RWPE2 (cell line): ENCODE results near the gene EIF4E2.

ENCODE experiments used
- ATAC-seq: fragments of 200-7000 bp; cut with Tn5 transposase; 3 replicates; pipeline ENCODE4 v1.9.1; 2021; ENCODE audit warnings: low read depth
- DNase-seq: peaks from one replicate; pipeline ENCODE4 v3.0.0-alpha.2; 2020; ENCODE audit warnings: low spot score
- H3K27ac ChIP-seq: fragments of 450-650 bp; 2 replicates; pipeline ENCODE4 v1.5.1; 2017; ENCODE audit warnings: mild to moderate bottlenecking; ENCODE audit not compliant: poor library complexity, severe bottlenecking
- H3K27me3 ChIP-seq: fragments of 250-450 bp; sonication (Bioruptor Pico); 2 replicates; pipeline ENCODE4 v1.5.1; 2021; ENCODE audit warnings: mild to moderate bottlenecking, moderate library complexity; ENCODE audit not compliant: insufficient read depth, poor library complexity, severe bottlenecking
- H3K36me3 ChIP-seq: fragments of 250-450 bp; sonication (Bioruptor Pico); 2 replicates; pipeline ENCODE4 v1.5.1; 2020; ENCODE audit warnings: low read depth, mild to moderate bottlenecking, moderate library complexity
- H3K4me1 ChIP-seq: fragments of 250-450 bp; sonication (Bioruptor Pico); 2 replicates; pipeline ENCODE4 v1.5.1; 2021; ENCODE audit warnings: mild to moderate bottlenecking, moderate library complexity; ENCODE audit not compliant: insufficient read depth, poor library complexity, severe bottlenecking
- H3K4me3 ChIP-seq: fragments of 250-450 bp; sonication (Bioruptor Pico); 2 replicates; pipeline ENCODE4 v1.5.1; 2021; ENCODE audit warnings: mild to moderate bottlenecking, moderate library complexity; ENCODE audit not compliant: severe bottlenecking
- H3K9me3 ChIP-seq: fragments of 250-450 bp; sonication (Bioruptor Pico); 2 replicates; pipeline ENCODE4 v1.5.1; 2021; ENCODE audit warnings: mild to moderate bottlenecking, moderate library complexity; ENCODE audit not compliant: severe bottlenecking
- CTCF ChIP-seq: fragments of 450-650 bp; IDR thresholded peaks from one replicate; pipeline ENCODE4 v1.5.1; 2017; ENCODE audit warnings: mild to moderate bottlenecking, moderate library complexity; ENCODE audit not compliant: poor library complexity, severe bottlenecking

EIF4E2 gene

GRCh38 chr2:232521959-232522622 is 28.4 kb upstream of the EIF4E2 start:
- ATAC-seq (peak; percentile 51), DNase-seq (no peak)
- Histone ChIP-seq H3K36me3 (no peaks in the 10 kb centered on the region), H3K9me3 (no peaks in the 10 kb centered on the region), H3K27ac (no peak overlapping the region), H3K4me3 (no peak overlapping the region), H3K4me1 (no peaks in the 10 kb centered on the region), H3K27me3 (peaks cover 35% of the 10 kb centered on the region)
- peak; percentile 89 for TF ChIP-seq CTCF

DNA sequence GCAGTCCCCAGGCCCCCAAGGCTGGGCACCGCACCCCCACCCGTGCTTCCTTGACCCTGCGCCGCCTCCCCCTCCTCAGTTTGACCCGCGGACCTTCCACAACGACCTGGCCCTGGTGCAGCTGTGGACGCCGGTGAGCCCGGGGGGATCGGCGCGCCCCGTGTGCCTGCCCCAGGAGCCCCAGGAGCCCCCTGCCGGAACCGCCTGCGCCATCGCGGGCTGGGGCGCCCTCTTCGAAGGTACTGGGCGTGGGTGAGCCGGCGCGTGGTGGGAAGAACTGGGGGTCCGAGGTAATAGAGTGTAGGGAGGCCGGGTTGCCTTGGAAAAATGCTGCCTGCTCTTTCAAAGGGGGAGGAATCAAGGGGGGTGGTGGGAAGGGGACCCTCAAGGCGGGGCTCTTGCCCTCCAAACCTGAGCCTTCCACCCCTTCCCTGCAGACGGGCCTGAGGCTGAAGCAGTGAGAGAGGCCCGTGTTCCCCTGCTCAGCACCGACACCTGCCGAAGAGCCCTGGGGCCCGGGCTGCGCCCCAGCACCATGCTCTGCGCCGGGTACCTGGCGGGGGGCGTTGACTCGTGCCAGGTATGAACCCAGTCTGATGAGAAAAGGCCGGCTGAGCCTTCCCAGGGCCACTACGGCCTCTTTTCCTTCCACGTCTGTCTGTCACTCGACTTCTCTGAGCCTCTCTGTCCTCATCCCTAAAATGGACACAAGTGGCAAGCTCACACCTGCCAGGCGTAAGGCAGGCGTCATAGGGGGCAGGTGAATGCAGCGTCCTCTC is 27.7 kb upstream of the EIF4E2 start:
- Histone ChIP-seq H3K27me3 (peaks cover 35% of the 10 kb centered on the region), H3K4me3 (no peak overlapping the region), H3K4me1 (no peaks in the 10 kb centered on the region), H3K27ac (no peak overlapping the region), H3K9me3 (no peaks in the 10 kb centered on the region), H3K36me3 (no peaks in the 10 kb centered on the region)
- peak; percentile 26; the same call in 2 of the 3 replicates for ATAC-seq
- no peak for DNase-seq
- TF ChIP-seq CTCF = no peak

DNA sequence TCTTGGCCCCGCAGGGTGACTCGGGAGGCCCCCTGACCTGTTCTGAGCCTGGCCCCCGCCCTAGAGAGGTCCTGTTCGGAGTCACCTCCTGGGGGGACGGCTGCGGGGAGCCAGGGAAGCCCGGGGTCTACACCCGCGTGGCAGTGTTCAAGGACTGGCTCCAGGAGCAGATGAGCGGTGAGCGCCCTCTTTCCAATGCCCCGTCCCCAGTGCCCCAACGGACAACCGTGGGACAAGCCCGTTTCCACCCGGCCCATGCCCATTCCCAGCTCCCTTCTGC is 27.1 kb upstream of the EIF4E2 start:
- ATAC-seq (no peak), DNase-seq (no peak)
- no peak overlapping the region for H3K4me3 ChIP-seq
- peaks cover 35% of the 10 kb centered on the region for H3K27me3 ChIP-seq
- no peaks in the 10 kb centered on the region for H3K4me1 ChIP-seq
- no peaks in the 10 kb centered on the region for H3K36me3 ChIP-seq
- H3K9me3 ChIP-seq = no peaks in the 10 kb centered on the region
- no peak for TF ChIP-seq CTCF
- H3K27ac ChIP-seq = no peak overlapping the region

DNA sequence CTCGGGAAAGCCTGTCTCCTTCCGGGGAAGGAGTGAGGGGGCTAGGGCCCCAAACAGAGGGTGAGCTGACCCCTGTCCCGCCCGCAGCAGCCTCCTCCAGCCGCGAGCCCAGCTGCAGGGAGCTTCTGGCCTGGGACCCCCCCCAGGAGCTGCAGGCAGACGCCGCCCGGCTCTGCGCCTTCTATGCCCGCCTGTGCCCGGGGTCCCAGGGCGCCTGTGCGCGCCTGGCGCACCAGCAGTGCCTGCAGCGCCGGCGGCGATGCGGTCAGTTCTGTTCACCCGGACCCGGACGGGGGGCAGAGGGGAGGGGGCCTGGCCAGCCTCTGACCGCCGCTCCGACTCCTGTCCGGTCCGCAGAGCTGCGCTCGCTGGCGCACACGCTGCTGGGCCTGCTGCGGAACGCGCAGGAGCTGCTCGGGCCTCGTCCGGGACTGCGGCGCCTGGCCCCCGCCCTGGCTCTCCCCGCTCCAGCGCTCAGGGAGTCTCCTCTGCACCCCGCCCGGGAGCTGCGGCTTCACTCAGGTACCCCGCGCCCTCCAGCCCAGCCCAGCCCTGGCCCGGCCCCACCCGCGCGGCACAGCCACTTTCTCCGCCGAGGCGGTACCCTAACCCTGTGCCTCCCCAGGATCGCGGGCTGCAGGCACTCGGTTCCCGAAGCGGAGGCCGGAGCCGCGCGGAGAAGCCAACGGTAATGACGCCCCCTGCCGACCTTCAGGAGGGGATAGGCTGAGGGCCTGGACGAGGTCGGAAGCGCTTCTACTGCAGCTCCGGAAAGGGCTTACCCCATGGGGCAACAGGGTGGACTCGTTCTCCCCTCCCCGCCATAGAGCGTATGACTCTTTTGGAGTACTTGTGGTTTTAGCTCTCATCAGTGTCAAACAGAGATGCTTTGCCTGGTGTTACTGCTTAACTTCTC is 26.5 kb upstream of the EIF4E2 start:
- peak; percentile 17 for TF ChIP-seq CTCF
- ATAC-seq = peak; percentile 56

More for the DNA sequence above, 26.5 kb upstream of the EIF4E2 start:
- no peak for DNase-seq
- Histone ChIP-seq H3K27me3 (peaks cover 35% of the 10 kb centered on the region), H3K36me3 (no peaks in the 10 kb centered on the region), H3K27ac (no peak overlapping the region), H3K9me3 (no peaks in the 10 kb centered on the region), H3K4me3 (peak overlapping the region; percentile 7), H3K4me1 (no peaks in the 10 kb centered on the region)
